ENCODE data around the gene TNFRSF19.

DNA sequence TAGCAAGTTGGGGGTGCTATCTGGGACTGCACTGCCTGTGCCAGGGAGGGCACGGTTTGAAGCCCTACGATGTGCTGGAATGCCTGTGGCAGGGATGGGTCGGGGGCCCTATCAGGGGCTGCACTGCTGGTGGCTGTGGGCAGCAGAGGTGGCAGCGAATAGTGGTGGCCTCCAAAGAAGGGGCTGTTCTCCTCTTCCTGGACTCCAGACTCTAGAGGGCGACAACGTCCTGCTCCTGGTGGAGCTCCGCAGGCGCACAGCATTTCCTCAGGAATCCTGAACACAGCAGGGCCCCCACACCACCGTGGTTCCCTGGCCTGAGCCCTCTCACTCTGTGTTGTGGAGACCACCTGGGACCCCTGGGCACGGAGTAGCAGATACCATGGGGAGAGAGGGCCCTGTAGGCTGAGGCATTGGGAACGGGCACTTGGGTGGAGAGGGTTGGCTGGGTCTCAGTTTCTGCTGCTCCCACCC, 145.6 kb downstream of the TNFRSF19 start:
- no peak for TF ChIP-seq POLR2AphosphoS5 (IDR thresholded peaks at IDR 0.05)
- TF ChIP-seq, protein P1, sequence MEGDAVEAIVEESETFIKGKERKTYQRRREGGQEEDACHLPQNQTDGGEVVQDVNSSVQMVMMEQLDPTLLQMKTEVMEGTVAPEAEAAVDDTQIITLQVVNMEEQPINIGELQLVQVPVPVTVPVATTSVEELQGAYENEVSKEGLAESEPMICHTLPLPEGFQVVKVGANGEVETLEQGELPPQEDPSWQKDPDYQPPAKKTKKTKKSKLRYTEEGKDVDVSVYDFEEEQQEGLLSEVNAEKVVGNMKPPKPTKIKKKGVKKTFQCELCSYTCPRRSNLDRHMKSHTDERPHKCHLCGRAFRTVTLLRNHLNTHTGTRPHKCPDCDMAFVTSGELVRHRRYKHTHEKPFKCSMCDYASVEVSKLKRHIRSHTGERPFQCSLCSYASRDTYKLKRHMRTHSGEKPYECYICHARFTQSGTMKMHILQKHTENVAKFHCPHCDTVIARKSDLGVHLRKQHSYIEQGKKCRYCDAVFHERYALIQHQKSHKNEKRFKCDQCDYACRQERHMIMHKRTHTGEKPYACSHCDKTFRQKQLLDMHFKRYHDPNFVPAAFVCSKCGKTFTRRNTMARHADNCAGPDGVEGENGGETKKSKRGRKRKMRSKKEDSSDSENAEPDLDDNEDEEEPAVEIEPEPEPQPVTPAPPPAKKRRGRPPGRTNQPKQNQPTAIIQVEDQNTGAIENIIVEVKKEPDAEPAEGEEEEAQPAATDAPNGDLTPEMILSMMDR (IDR thresholded peaks at IDR 0.05), result no peak
